GM19035 (cell line): ENCODE measurements around the gene PCDHGB2.
"Not testable (repeated sequence)": the region's sequence is repeated elsewhere in the genome, so short reads cannot be mapped to it uniquely, and the experiment has no call there.

Experiments used
- ATAC-seq: cut with Tn5 transposase; IDR thresholded peaks from one replicate; pipeline ENCODE4 v1.9.1; 2021; ENCODE audit not compliant: unreplicated experiment

PCDHGB2 gene

DNA sequence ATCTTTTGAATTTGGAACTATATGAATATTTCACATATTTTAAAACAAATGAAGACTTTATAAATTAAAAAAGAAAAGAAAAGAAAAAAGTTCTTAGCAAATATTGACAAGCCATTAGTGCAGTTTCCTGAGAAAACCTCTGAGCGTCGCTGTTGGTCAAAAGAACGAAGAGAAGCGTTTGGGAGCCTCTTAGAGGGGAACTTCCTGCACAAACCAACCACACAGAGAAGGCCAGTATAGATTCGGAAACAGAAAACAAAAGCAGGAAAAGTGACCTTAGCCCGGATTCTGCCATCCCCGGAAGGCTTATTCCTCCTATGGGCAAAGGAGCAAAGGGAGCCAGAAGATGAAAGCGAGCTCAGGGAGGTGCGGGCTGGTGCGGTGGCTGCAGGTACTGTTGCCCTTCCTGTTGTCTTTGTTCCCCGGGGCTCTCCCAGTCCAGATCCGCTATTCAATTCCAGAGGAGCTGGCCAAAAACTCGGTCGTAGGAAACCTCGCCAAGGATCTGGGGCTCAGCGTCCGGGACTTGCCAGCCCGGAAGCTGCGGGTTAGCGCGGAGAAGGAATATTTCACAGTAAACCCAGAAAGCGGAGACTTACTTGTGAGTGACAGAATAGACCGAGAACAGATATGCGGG, at the start of gene PCDHGB2:
PCDHGB2 (plus strand) TSS at position 205 of the 637 bp plus-strand sequence; CDS start at position 347, 142 bp downstream.
- peak; percentile 63 for ATAC-seq

GRCh38 chr5:141313711-141314110, 46.1 kb upstream of the PCDHGB2 start:
- ATAC-seq, result no peak

GRCh38 chr5:141316963-141317362, 42.8 kb upstream of the PCDHGB2 start:
- not testable (repeated sequence) for ATAC-seq

DNA sequence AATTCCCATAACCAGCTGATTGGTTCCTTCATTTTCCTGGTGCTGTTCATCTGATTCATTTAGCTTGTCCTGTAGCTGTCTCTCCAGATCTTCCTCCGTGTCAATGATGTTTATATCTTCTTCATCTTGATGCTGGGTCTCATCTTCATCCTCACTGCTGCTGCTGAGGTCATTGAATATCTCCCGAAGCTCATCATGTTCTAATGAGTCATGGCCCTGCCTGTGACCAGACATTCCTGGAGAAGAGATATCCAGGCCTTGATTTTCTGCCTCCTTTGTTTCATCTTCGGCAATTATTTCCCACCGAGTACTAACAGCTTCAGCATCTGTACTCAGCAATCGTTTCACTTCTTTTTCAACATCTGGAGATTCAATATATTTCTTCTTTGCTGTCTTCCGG, 40.6 kb upstream of the PCDHGB2 start:
- no peak for ATAC-seq

GRCh38 chr5:141319699-141320098, 40.1 kb upstream of the PCDHGB2 start:
- ATAC-seq, result no peak

DNA sequence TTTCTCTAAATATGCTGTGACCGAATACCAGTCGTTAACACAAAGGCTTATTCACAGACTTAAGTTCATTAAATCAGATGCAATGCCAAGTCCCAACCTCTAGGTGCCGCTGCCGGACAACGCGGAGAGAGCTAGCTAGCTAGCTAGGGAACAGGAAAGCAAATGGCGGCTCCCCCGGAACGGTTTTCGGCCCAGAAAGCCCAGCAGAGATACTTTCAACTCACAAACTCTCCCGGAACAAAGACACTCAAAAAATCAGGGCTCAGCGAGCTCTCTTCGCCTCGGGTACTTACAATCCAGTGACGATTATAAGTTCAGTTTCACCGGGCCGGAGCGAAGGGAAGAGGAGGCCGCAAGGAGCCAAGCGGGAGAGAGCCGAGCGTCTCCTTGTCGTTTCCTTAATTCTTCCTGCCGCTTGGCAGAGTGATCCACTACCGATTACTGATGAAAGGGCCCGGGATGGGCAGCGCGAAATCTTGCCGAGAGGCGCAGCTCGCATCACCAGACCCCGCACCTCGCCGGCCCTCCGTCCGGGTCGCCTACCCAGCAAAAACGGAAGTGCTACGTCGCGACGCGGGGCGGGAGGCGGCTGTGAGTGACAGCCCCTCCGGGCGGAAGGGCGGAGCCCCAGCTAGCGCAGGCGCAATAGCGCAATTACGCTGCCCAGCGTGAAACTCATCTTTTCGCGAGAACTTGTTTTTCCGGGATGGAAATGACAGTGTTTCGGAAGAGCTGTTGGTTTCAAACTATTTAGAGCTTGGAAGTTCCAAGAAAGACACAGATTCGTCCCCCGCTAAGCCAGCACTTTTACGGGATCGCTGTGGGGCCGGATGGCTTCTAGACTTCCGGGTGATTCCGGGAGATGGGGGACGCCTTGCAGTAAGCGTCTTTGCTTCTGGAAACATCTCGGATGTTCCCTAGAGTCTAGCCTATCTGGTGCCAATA, 39.3 kb upstream of the PCDHGB2 start, which contains the start of gene TAF7:
TAF7 (minus strand) TSS at position 560 of the 945 bp plus-strand sequence. CDS start 740 bp downstream, outside the sequence.
- peak; percentile 94 for ATAC-seq

DNA sequence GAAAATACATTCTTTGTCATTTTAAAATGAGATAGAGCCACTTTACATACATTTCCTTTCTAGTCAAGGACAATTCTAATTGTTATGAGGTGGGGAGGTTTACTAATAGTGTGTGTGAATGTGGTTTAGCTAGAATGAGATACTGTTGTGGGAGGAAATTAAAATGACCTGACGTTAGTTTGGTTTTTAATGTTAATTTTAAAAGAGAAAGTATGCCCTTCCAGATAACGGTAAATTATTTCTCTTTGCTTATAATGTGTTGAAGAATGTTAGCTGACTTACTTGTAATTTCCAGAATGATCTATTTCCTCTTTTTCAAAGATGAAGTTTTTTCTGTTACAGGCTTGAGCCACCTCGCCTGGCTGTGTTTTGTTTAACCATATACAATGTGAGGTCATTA, 37.5 kb upstream of the PCDHGB2 start:
- ATAC-seq, result no peak

- ATAC-seq, result peak; percentile 92
Measured at GRCh38 chr5:141326088-141326854, 33.5 kb upstream of the PCDHGB2 start.

DNA sequence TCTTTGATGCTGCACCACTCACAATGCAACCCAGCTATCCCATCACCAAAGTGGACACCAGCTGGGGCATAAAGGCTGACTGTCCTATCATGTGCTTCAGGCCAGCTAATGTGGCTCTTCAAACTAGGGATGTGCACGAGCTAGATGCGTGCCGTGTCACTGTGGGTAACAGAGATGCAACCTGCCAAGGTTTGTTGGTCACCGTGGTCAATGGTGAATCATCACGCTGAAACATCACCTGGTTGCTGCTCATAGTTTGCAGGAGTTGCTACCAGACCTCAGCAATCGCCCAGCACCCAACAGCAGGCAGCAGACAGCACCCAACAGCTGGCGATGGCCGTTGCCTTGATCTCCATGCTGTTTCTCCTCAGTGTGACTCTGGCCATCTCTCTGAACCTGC, 31.6 kb upstream of the PCDHGB2 start:
- ATAC-seq, result no peak

DNA sequence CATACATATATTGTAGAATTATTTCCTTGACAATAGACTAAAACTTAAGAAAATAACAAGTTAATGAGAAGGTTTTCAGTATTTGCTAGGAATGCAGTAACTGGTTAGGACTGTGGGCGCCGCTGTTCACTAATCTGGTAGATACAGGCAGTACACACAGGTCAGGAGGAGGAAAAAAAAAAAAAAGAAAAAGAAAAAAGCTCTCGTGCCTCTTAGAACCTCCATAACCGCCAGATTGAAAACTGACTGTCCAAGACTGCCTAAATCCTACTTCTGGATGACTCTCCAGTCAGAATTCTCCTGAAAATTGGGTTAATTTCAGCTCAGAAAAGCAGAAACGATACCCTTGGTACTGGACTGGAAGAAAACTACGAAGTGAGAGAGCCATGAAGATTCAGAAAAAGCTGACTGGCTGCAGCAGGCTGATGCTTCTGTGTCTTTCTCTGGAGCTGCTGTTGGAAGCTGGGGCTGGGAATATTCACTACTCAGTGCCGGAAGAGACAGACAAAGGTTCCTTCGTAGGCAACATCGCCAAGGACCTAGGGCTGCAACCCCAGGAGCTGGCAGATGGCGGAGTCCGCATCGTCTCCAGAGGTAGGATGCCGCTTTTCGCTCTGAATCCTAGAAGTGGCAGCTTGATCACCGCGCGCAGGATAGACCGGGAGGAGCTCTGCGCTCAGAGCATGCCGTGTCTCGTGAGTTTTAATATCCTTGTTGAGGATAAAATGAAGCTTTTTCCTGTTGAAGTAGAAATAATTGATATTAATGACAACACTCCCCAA, 29.3 kb upstream of the PCDHGB2 start, which contains the start of gene PCDHGA1:
PCDHGA1 (plus strand) TSS at position 216 of the 782 bp plus-strand sequence.
- no peak for ATAC-seq

GRCh38 chr5:141332571-141332970, 27.2 kb upstream of the PCDHGB2 start:
- ATAC-seq, result not testable (repeated sequence)

GRCh38 chr5:141338538-141339306, 21.1 kb upstream of the PCDHGB2 start, which contains the start of gene PCDHGA2:
Gene PCDHGA2 (plus strand): TSS chr5:141338760.
- ATAC-seq, result no peak

- ATAC-seq, result not testable (repeated sequence)
Measured at GRCh38 chr5:141340781-141341354, 18.9 kb upstream of the PCDHGB2 start.

GRCh38 chr5:141342773-141343172, 17.0 kb upstream of the PCDHGB2 start:
- ATAC-seq, result no peak

- no peak for ATAC-seq
Measured at GRCh38 chr5:141343242-141343952, 16.4 kb upstream of the PCDHGB2 start, which contains the start of gene PCDHGA3. Gene PCDHGA3 (plus strand): TSS chr5:141343829. CDS start chr5:141344034, 205 bp downstream.

DNA sequence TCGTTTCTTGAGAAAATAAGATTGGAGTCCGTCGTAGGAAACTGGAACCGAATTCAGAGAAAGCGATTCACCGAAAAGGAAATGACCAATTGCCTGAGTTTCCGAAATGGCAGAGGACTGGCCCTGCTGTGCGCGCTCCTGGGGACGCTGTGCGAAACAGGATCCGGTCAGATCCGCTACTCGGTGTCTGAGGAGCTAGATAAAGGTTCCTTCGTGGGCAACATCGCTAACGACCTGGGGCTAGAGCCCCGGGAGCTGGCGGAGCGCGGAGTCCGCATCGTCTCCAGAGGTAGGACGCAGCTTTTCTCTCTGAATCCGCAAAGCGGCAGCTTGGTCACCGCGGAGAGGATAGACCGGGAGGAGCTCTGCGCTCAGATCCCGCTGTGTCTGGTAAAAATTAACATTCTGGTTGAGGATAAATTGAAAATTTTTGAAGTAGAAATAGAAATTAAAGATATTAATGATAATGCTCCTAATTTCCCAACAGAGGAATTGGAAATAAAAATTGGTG, 15.8 kb upstream of the PCDHGB2 start:
- ATAC-seq, result no peak

- ATAC-seq, result no peak
Measured at GRCh38 chr5:141345327-141345726, 14.5 kb upstream of the PCDHGB2 start.

GRCh38 chr5:141346017-141346416, 13.8 kb upstream of the PCDHGB2 start:
- not testable (repeated sequence) for ATAC-seq
